OCI-LY7 (cell line): ENCODE measurements around the gene SOX12. TPM values are rescaled to one million over a fixed set of nuclear protein-coding genes. Genes with fewer than 3 reads are reported as not detected.
"Not testable (repeated sequence)": the region's sequence is repeated elsewhere in the genome, so short reads cannot be mapped to it uniquely, and the experiment has no call there.

Experiments
- BruUV-seq: library from RNA; stranded (reverse); fragments of 400-500 nt; replicated peaks from 2 replicates; lab custom pipeline; 2021; lab: Mats Ljungman, UMichigan
- CTCF ChIA-PET: fragments of 300-600 bp; sonication (Branson Sonifier 250); formaldehyde crosslinking; loops from one replicate; lab custom pipeline; 2022; ENCODE audit warnings: antibody characterized with exemption; ENCODE audit not compliant: unreplicated experiment; lab: Charles Lee
- POLR2A ChIA-PET: fragments of 300-600 bp; sonication (Branson Sonifier 250); formaldehyde crosslinking; loops from one replicate; lab custom pipeline; 2022; ENCODE audit warnings: antibody characterized with exemption; lab: Charles Lee
- DNase-seq: peaks from one replicate; pipeline ENCODE4 v3.0.0-alpha.2; 2015; ENCODE audit warnings: low spot score
- H2AFZ ChIP-seq: fragments of 200-600 bp; sonication (generic), shearing (Covaris generic); 2 replicates; pipeline ENCODE4 v1.6.1; 2014; ENCODE audit warnings: mild to moderate bottlenecking, antibody characterized with exemption, low read length, moderate library complexity
- H3K27ac ChIP-seq: fragments of 200-600 bp; sonication (generic); 2 replicates; pipeline ENCODE4 v1.5.1; 2014; ENCODE audit warnings: mixed run types, low read depth, mild to moderate bottlenecking, moderate library complexity, low read length, inconsistent platforms; ENCODE audit not compliant: poor library complexity, severe bottlenecking
- H3K36me3 ChIP-seq: fragments of 200-600 bp; sonication (generic); 2 replicates; pipeline ENCODE4 v1.6.1; 2014; ENCODE audit warnings: mild to moderate bottlenecking, antibody characterized with exemption, low read length, moderate library complexity, mixed read lengths; ENCODE audit not compliant: insufficient read depth
- H3K4me1 ChIP-seq: fragments of 200-600 bp; sonication (generic); 2 replicates; pipeline ENCODE4 v1.5.1; 2014; ENCODE audit warnings: mild to moderate bottlenecking, low read length; ENCODE audit not compliant: insufficient read depth, poor library complexity, severe bottlenecking
- H3K4me2 ChIP-seq: fragments of 200-600 bp; sonication (generic); 2 replicates; pipeline ENCODE4 v1.6.1; 2014; ENCODE audit warnings: mild to moderate bottlenecking, low read length
- H3K4me3 ChIP-seq: fragments of 200-600 bp; sonication (generic); 2 replicates; pipeline ENCODE4 v1.5.1; 2014; ENCODE audit warnings: mild to moderate bottlenecking, low read depth, low read length; ENCODE audit not compliant: poor library complexity, severe bottlenecking
- H3K79me2 ChIP-seq: fragments of 200-600 bp; sonication (generic); 2 replicates; pipeline ENCODE4 v1.6.1; 2016; ENCODE audit warnings: low read depth, mild to moderate bottlenecking, low read length, moderate library complexity, mixed read lengths; ENCODE audit not compliant: insufficient read depth
- H3K9me2 ChIP-seq: fragments of 200-600 bp; sonication (generic); 2 replicates; pipeline ENCODE4 v1.6.1; 2016; ENCODE audit warnings: mild to moderate bottlenecking, low read length, mixed read lengths; ENCODE audit not compliant: insufficient read depth
- H3K9me3 ChIP-seq: fragments of 200-600 bp; sonication (generic); 2 replicates; pipeline ENCODE4 v1.6.1; 2014; ENCODE audit warnings: mild to moderate bottlenecking, mixed run types, low read length, mixed read lengths
- H4K20me1 ChIP-seq: fragments of 200-600 bp; sonication (generic); 2 replicates; pipeline ENCODE4 v1.6.1; 2014; ENCODE audit warnings: mild to moderate bottlenecking, antibody characterized with exemption, low read length, moderate library complexity, mixed read lengths; ENCODE audit not compliant: insufficient read depth
- EZH2phosphoT487 ChIP-seq: fragments of 200-600 bp; sonication (generic); IDR thresholded peaks from 2 replicates; pipeline ENCODE4 v1.6.1; 2018; ENCODE audit warnings: low read depth, borderline replicate concordance, mild to moderate bottlenecking, mixed run types, antibody characterized with exemption, low read length, moderate library complexity, mixed read lengths
- intact Hi-C: fragments of 100-400 bp; cut with micrococcal nuclease; formaldehyde crosslinking; loops from one replicate; pipeline ENCODE4 v1.10.0; 2022; ENCODE audit not compliant: unreplicated experiment
- total RNA-seq, 2 experiments: library from RNA; depleted of rRNA in 1 of 2; stranded (reverse); fragments of >200 nt in 1 of 2; shearing (Covaris generic) in 1 of 2; gene quantifications; 2 replicates each; pipeline ENCODE4 v1.2.3, GENCODE V29; 2014 to 2022
- TF ChIP-seq, protein P1 (sequence below): fragments of 200-600 bp; sonication (generic); conservative IDR thresholded peaks from 2 replicates; pipeline ENCODE4 v1.5.1; 2014; ENCODE audit warnings: mild to moderate bottlenecking, antibody characterized with exemption, low read length, moderate library complexity, mixed read lengths

The SOX12 gene
- total RNA-seq, 2 experiments from 2014 or later, result 16.4 to 43.8 TPM

DNA sequence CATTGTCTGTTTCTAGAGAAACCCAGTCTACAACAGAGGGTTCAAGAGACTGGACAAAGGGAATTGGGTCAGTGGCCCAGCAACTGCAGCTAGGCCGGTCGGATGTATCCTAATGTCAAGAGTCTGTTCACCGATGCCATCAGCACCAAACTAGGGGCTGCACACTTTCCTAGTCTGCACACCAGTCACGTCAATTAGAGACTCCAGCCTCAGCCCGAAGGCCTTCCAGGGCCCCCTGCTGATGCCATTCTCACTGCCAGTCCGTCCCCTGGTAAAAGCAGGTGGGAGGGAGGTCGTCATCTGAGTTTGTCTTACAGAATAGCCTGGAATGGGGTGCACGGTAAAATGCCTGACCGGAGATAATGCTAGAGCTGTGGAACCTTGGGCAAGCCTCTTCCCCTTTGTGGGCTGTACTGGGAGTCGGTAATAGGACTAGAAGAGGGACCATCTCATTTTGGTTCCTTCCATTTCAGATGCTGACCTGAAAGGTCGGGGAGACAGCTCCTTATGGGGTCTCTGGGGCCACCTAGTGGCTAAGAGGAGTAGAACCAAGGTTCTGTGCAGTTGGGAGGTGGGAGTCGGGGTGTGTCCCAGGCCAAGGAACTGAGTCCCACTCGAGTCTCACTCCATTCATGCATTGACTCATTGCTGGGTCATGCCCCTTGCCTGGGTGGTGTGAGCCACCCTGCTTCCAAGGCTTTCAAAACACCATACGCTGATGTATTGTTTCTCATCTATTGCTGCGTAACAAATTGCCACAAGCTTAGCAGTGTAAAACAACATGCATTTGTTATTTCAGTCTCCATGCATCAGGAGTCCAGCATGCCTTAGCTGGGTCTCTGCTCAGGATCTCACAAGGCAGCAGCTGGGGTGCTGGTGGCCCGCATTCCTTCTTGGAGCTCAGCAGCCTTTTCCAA is 5.1 kb downstream of the SOX12 start:
- peaks cover 36% of the 10 kb centered on the region for H3K36me3 ChIP-seq
- no peak overlapping the region for H3K27ac ChIP-seq
- ChIA-PET POLR2A (no interaction called here), CTCF (interaction anchor here (0.6 to 1.1 kb wide), 4 partner anchors 14 to 136 kb away, joined by 3 to 4 read pairs (median 3); no protein-coding TSS in a partner anchor)
- TF ChIP-seq, protein P1, sequence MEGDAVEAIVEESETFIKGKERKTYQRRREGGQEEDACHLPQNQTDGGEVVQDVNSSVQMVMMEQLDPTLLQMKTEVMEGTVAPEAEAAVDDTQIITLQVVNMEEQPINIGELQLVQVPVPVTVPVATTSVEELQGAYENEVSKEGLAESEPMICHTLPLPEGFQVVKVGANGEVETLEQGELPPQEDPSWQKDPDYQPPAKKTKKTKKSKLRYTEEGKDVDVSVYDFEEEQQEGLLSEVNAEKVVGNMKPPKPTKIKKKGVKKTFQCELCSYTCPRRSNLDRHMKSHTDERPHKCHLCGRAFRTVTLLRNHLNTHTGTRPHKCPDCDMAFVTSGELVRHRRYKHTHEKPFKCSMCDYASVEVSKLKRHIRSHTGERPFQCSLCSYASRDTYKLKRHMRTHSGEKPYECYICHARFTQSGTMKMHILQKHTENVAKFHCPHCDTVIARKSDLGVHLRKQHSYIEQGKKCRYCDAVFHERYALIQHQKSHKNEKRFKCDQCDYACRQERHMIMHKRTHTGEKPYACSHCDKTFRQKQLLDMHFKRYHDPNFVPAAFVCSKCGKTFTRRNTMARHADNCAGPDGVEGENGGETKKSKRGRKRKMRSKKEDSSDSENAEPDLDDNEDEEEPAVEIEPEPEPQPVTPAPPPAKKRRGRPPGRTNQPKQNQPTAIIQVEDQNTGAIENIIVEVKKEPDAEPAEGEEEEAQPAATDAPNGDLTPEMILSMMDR, result peak; percentile 96
- TF ChIP-seq EZH2phosphoT487, result no peak
- peak; percentile 86 for DNase-seq
- peaks cover 24% of the 10 kb centered on the region for H3K4me1 ChIP-seq
- H3K9me2 ChIP-seq, result no peaks in the 10 kb centered on the region
- no peak overlapping the region for H2AFZ ChIP-seq
- H3K4me3 ChIP-seq, result no peak overlapping the region
- H3K79me2 ChIP-seq, result peaks cover 35% of the 10 kb centered on the region
- peaks cover 19% of the 10 kb centered on the region; the same call in 1 of the 2 replicates for H4K20me1 ChIP-seq
- H3K4me2 ChIP-seq, result peak overlapping the region; percentile 91
- H3K9me3 ChIP-seq, result no peaks in the 10 kb centered on the region
- no TSS peak for BruUV-seq
- intact Hi-C loops, result loop anchor here (1.0 to 2.0 kb wide), 2 partner anchors 64 to 121 kb away; no protein-coding TSS in a partner anchor

DNA sequence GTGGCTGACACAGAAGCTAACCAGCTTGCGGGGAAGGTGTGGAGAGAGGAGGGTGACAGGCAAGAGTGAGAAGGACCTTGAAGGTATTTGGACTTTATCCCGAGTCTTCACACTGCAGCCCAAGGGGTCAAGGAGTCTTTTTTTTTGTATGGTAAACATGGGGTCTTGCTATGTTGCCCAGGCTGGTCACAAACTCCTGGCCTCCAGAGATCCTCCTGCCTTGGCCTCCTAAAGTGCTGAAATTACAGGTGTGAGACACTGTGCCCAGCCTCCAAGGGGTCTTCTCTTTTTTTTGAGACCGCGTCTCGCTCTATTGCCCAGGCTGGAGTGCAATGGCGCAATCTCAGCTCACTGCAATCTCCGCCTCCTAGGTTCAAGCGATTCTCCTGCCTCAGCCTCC is 9.2 kb downstream of the SOX12 start:
- Histone ChIP-seq H3K9me2 (no peaks in the 10 kb centered on the region), H3K36me3 (peaks cover 14% of the 10 kb centered on the region; the same call in 1 of the 2 replicates), H3K27ac (no peak overlapping the region), H3K4me2 (no peak overlapping the region), H3K9me3 (no peaks in the 10 kb centered on the region), H3K4me1 (peaks cover 9% of the 10 kb centered on the region), H3K79me2 (peaks cover 5% of the 10 kb centered on the region; the same call in 1 of the 2 replicates), H2AFZ (no peak overlapping the region), H4K20me1 (peaks cover 6% of the 10 kb centered on the region; the same call in 1 of the 2 replicates), H3K4me3 (no peak overlapping the region)
- DNase-seq, result no peak
- POLR2A ChIA-PET, result interaction anchor here (0.6 kb wide), 1 partner anchor 201 kb away, joined by 3 read pairs; no protein-coding TSS in a partner anchor
- CTCF ChIA-PET, result no interaction called here
- TF ChIP-seq, protein P1, result no peak
- TF ChIP-seq EZH2phosphoT487, result no peak
- intact Hi-C loops, result no loop called here
- no TSS peak for BruUV-seq

DNA sequence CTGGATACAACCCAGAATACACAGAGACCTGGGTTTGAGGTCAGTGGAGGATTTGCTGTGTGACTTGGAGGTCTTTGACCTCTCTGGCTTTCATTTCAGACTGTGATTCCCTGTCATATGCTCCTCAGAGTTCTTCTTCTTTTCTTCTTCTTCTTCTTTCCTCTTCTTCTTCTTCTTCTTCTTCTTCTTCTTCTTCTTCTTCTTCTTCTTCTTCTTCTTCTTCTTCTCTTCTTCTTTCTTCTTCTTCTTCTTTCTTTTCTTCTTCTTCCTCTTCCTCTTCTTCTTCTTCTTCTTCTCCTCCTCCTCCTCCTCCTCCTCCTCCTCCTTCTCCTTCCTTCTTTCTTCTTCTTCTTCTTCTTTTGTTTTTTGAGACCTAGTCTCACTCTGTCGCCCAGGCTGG is 10.7 kb downstream of the SOX12 start:
- H3K4me3 ChIP-seq, H3K9me2 ChIP-seq, H3K79me2 ChIP-seq, H3K36me3 ChIP-seq, H3K4me1 ChIP-seq, H2AFZ ChIP-seq, H4K20me1 ChIP-seq, H3K27ac ChIP-seq, H3K9me3 ChIP-seq, H3K4me2 ChIP-seq, DNase-seq, intact Hi-C loops, CTCF ChIA-PET, BruUV-seq, POLR2A ChIA-PET: not testable (repeated sequence)
